ENCODE data around the gene MOB3B.
"Not testable (repeated sequence)": the region's sequence is repeated elsewhere in the genome, so short reads cannot be mapped to it uniquely, and the experiment has no call there.

MOB3B gene

GRCh38 chr9:27473111-27473529 lies 56.5 kb downstream of the MOB3B start:
- no peak for DNase-seq

GRCh38 chr9:27472195-27472594 lies 57.4 kb downstream of the MOB3B start:
- no peak for DNase-seq

GRCh38 chr9:27471789-27472188 lies 57.8 kb downstream of the MOB3B start:
- no peak for DNase-seq

- no peak for DNase-seq
Measured at GRCh38 chr9:27471366-27471765, 58.2 kb downstream of the MOB3B start.

- DNase-seq, result no peak
Measured at GRCh38 chr9:27470291-27470856, 59.2 kb downstream of the MOB3B start.

GRCh38 chr9:27469550-27469949 lies 60.1 kb downstream of the MOB3B start:
- DNase-seq, result no peak

GRCh38 chr9:27468462-27469110 lies 61.0 kb downstream of the MOB3B start:
- no peak for DNase-seq

GRCh38 chr9:27468000-27468399 lies 61.6 kb downstream of the MOB3B start:
- DNase-seq, result no peak

- DNase-seq, result no peak
Measured at GRCh38 chr9:27467486-27467885, 62.1 kb downstream of the MOB3B start.

- not testable (repeated sequence) for DNase-seq
Measured at GRCh38 chr9:27466516-27466915, 63.1 kb downstream of the MOB3B start.

- DNase-seq, result not testable (repeated sequence)
Measured at GRCh38 chr9:27464950-27465349, 64.7 kb downstream of the MOB3B start.

- DNase-seq, result no peak
Measured at GRCh38 chr9:27462846-27463245, 66.8 kb downstream of the MOB3B start.

GRCh38 chr9:27462434-27462833 lies 67.2 kb downstream of the MOB3B start:
- no peak for DNase-seq

- DNase-seq, result no peak
Measured at GRCh38 chr9:27460226-27461023, 69.2 kb downstream of the MOB3B start.

GRCh38 chr9:27457445-27457844 lies 72.2 kb downstream of the MOB3B start:
- no peak for DNase-seq

GRCh38 chr9:27453860-27454553 lies 75.6 kb downstream of the MOB3B start:
- DNase-seq, result no peak

GRCh38 chr9:27451207-27451797 lies 78.3 kb downstream of the MOB3B start:
- DNase-seq, result no peak

GRCh38 chr9:27450752-27451151 lies 78.9 kb downstream of the MOB3B start:
- no peak for DNase-seq

GRCh38 chr9:27448356-27448755 lies 81.3 kb downstream of the MOB3B start:
- not testable (repeated sequence) for DNase-seq

GRCh38 chr9:27447031-27447683 lies 82.5 kb downstream of the MOB3B start:
- DNase-seq, result no peak

- DNase-seq, result no peak
Measured at GRCh38 chr9:27445688-27446087, 83.9 kb downstream of the MOB3B start.

- no peak for DNase-seq
Measured at GRCh38 chr9:27445057-27445595, 84.5 kb downstream of the MOB3B start.

All from NCI-H510A (cell line).